Prostate gland (tissue), 2 donors: ENCODE measurements around the gene CD48.

ENCODE experiments used
- CTCF ChIP-seq, 4 experiments: fragments of 200-600 bp in 2 of 4; fragments of 450-650 bp in 2 of 4; sonication (generic) in 2 of 4; IDR thresholded peaks; 1 replicate in 3 of 4; 2 replicates in 1 of 4; pipeline ENCODE4 v1.5.1; 2016 to 2019; ENCODE audit warnings: antibody characterized with exemption in 4 of 4, mild to moderate bottlenecking in 2 of 4, moderate library complexity in 2 of 4
- POLR2A ChIP-seq: fragments of 450-650 bp; IDR thresholded peaks from one replicate; pipeline ENCODE4 v1.6.1; 2016; ENCODE audit warnings: antibody characterized with exemption, mild to moderate bottlenecking
- POLR2AphosphoS5 ChIP-seq: sonication (generic); formaldehyde crosslinking; IDR thresholded peaks from one replicate; pipeline ENCODE4 v1.6.1; 2017; ENCODE audit warnings: antibody characterized with exemption

GRCh38 chr1:160652924-160653619 is 58.5 kb downstream of the CD48 start:
- TF ChIP-seq POLR2AphosphoS5 (no peak), CTCF (IDR thresholded peaks at IDR 0.05) (no peak), POLR2A (no peak)
